ENCODE data around the gene HELZ. TPM values are rescaled to one million over a fixed set of nuclear protein-coding genes. Genes with fewer than 3 reads are reported as not detected.
A peak's percentile ranks its signal among the peaks of the same experiment; 100 is the strongest.
"Not testable (repeated sequence)": the region's sequence is repeated elsewhere in the genome, so short reads cannot be mapped to it uniquely, and the experiment has no call there.

HELZ gene
- total RNA-seq, 1 donor from 2014 or later: 47.4 TPM

GRCh38 chr17:67289181-67289876, 44.3 kb upstream of the HELZ start:
- H3K27ac Mint-ChIP-seq (ENCODE audit: unreplicated experiment): no peak overlapping the region
- H3K4me3 Mint-ChIP-seq (ENCODE audit: unreplicated experiment): no peak overlapping the region
- H3K27me3 Mint-ChIP-seq (ENCODE audit: unreplicated experiment): no peaks in the 10 kb centered on the region
- no peaks in the 10 kb centered on the region for H3K36me3 Mint-ChIP-seq (ENCODE audit: unreplicated experiment)
- peak; percentile 50 for DNase-seq
- no peaks in the 10 kb centered on the region for H3K9me3 Mint-ChIP-seq (ENCODE audit: unreplicated experiment)
- no peak for TF ChIP-seq CTCF (IDR thresholded peaks at IDR 0.05; ENCODE audit: partially characterized antibody, unreplicated experiment)
- peaks cover 7% of the 10 kb centered on the region for H3K4me1 Mint-ChIP-seq (ENCODE audit: low read depth, unreplicated experiment)

- not testable (repeated sequence) for H3K4me3 Mint-ChIP-seq (ENCODE audit: unreplicated experiment); H3K27me3 Mint-ChIP-seq (ENCODE audit: unreplicated experiment); H3K27ac Mint-ChIP-seq (ENCODE audit: unreplicated experiment); H3K36me3 Mint-ChIP-seq (ENCODE audit: unreplicated experiment); DNase-seq; H3K9me3 Mint-ChIP-seq (ENCODE audit: unreplicated experiment); H3K4me1 Mint-ChIP-seq (ENCODE audit: low read depth, unreplicated experiment)
These were observed 41.8 kb upstream of the HELZ start for GRCh38 chr17:67286826-67287225.

- H3K9me3 Mint-ChIP-seq (ENCODE audit: unreplicated experiment): no peaks in the 10 kb centered on the region
- DNase-seq: no peak
- no peaks in the 10 kb centered on the region for H3K27me3 Mint-ChIP-seq (ENCODE audit: unreplicated experiment)
- TF ChIP-seq CTCF (IDR thresholded peaks at IDR 0.05; ENCODE audit: partially characterized antibody, unreplicated experiment): no peak
- no peak overlapping the region for H3K27ac Mint-ChIP-seq (ENCODE audit: unreplicated experiment)
- peaks cover 13% of the 10 kb centered on the region for H3K4me1 Mint-ChIP-seq (ENCODE audit: low read depth, unreplicated experiment)
- H3K4me3 Mint-ChIP-seq (ENCODE audit: unreplicated experiment): no peak overlapping the region
- H3K36me3 Mint-ChIP-seq (ENCODE audit: unreplicated experiment): no peaks in the 10 kb centered on the region
These were observed 40.4 kb upstream of the HELZ start for GRCh38 chr17:67285360-67285759.

GRCh38 chr17:67283731-67284516, 38.9 kb upstream of the HELZ start:
- no peak overlapping the region for H3K27ac Mint-ChIP-seq (ENCODE audit: unreplicated experiment)
- H3K9me3 Mint-ChIP-seq (ENCODE audit: unreplicated experiment): no peaks in the 10 kb centered on the region
- peaks cover 5% of the 10 kb centered on the region for H3K4me1 Mint-ChIP-seq (ENCODE audit: low read depth, unreplicated experiment)
- H3K36me3 Mint-ChIP-seq (ENCODE audit: unreplicated experiment): no peaks in the 10 kb centered on the region
- DNase-seq: no peak
- TF ChIP-seq CTCF (IDR thresholded peaks at IDR 0.05; ENCODE audit: partially characterized antibody, unreplicated experiment): no peak
- H3K27me3 Mint-ChIP-seq (ENCODE audit: unreplicated experiment): no peaks in the 10 kb centered on the region
- H3K4me3 Mint-ChIP-seq (ENCODE audit: unreplicated experiment): no peak overlapping the region

- no peaks in the 10 kb centered on the region for H3K9me3 Mint-ChIP-seq (ENCODE audit: unreplicated experiment)
- H3K27ac Mint-ChIP-seq (ENCODE audit: unreplicated experiment): no peak overlapping the region
- H3K4me1 Mint-ChIP-seq (ENCODE audit: low read depth, unreplicated experiment): peaks cover 5% of the 10 kb centered on the region
- no peak overlapping the region for H3K4me3 Mint-ChIP-seq (ENCODE audit: unreplicated experiment)
- TF ChIP-seq CTCF (IDR thresholded peaks at IDR 0.05; ENCODE audit: partially characterized antibody, unreplicated experiment): no peak
- no peak for DNase-seq
- no peaks in the 10 kb centered on the region for H3K27me3 Mint-ChIP-seq (ENCODE audit: unreplicated experiment)
- no peaks in the 10 kb centered on the region for H3K36me3 Mint-ChIP-seq (ENCODE audit: unreplicated experiment)
These were observed 36.7 kb upstream of the HELZ start for GRCh38 chr17:67281743-67282142.
